ENCODE results near the gene EHD1. TPM values are rescaled to one million over a fixed set of nuclear protein-coding genes. Genes with fewer than 3 reads are reported as not detected.
A peak's percentile ranks its signal among the peaks of the same experiment; 100 is the strongest.

The EHD1 gene
- total and polyA plus RNA-seq, 2 of the 8 experiments (the other 6 are each of a cell fraction or from before 2014, with no cell fraction given) = 31.5 to 42.9 TPM

DNA sequence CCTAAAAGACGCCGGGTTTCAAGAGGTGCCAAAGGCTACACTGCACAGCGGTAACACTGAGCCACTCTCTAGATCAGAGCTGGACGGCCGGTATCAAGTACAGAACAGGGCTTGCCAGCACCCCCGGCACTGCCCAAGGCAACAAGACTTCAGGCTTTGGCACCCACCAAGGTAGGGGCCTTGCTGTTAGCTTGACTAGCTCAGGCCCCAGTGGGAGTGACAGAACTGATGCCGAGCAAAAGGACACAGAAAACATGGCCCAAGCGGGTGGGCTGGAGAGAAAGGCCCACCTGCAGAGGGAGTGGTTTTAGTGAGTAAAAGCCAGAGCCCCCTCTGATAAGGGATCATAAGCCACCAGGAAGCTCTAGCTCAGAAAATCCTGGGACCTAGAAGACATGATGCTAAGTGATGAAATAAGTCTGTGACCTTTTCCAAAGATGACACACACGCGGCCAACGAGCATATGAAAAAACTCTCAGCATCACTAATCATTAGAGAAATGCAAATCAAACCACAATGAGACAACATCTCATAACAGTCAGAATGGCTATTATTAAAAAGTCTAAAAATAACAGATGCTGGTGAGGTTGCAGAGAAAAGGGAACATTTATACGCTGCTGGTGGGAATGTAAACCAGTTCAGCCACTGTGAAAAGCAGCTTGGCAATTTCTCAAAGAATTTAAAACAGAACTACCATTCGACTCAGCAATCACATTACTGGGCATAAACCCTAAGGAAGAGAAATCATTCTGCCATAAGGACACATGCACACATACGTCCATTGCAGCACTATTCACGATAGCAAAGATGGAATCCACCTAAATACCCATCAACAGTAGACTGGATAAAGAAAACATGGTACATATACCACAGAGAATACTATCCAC is 12.9 kb downstream of the EHD1 start:
- Histone ChIP-seq H3K4ac (replicated peaks; ENCODE audit: insufficient read length, low read depth, low read length) (no peak overlapping the region), H4K5ac (ENCODE audit: insufficient read length, low read depth, low read length) (no peak overlapping the region), H2AK5ac (ENCODE audit: low read depth, low read length) (no peak overlapping the region), H3K56ac (replicated peaks; ENCODE audit: insufficient read length, low read depth, low read length) (no peak overlapping the region), H4K91ac (replicated peaks; ENCODE audit: insufficient read length, low read length) (no peak overlapping the region), H2BK120ac (replicated peaks; ENCODE audit: low read depth, low read length) (no peak overlapping the region), H3K9me3 (ENCODE audit: insufficient read depth in 2 of 2, low read depth in 1 of 2, low read length in 1 of 2) (no peaks in the 10 kb centered on the region), H3K23ac (ENCODE audit: insufficient read length) (no peak overlapping the region), H2BK20ac (ENCODE audit: low read length) (no peak overlapping the region), H3K9ac (replicated peaks in 1 of 4; ENCODE audit: extremely low read depth in 1 of 4, low read depth in 3 of 4, low read length in 3 of 4) (no peak overlapping the region), H3K23me2 (ENCODE audit: low read depth, low read length) (no peaks in the 10 kb centered on the region), H3K4me3 (ENCODE audit: extremely low read depth in 1 of 4, insufficient read depth in 2 of 4, low read depth in 3 of 4, low read length in 4 of 4) (no peak overlapping the region), H2BK15ac (ENCODE audit: low read length) (0 out of 2 replicates have a peak overlapping the region, but pooled peaks have one; percentile 81), H4K8ac (ENCODE audit: extremely low read depth, insufficient read depth, low read length) (no peak overlapping the region), H2AFZ (ENCODE audit: low read length) (no peak overlapping the region), H3K27ac (ENCODE audit: low read depth, low read length) (no peak overlapping the region), H3K36me3 (ENCODE audit: control insufficient read depth in 2 of 4, insufficient read depth in 4 of 4, low read length in 3 of 4) (no peaks in the 10 kb centered on the region), H3K14ac (ENCODE audit: insufficient read length) (no peak overlapping the region), H4K20me1 (replicated peaks in 1 of 2; ENCODE audit: control insufficient read depth in 1 of 2, insufficient read depth in 2 of 2, low read length in 2 of 2) (peaks cover 0 to 4% of the 10 kb centered on the region in 2 experiments), H3K79me1 (ENCODE audit: low read depth, low read length) (peaks cover 10% of the 10 kb centered on the region), H3K18ac (ENCODE audit: extremely low read depth, low read length) (no peak overlapping the region), H3K79me2 (ENCODE audit: control insufficient read depth in 1 of 2, insufficient read depth in 2 of 2, low read length in 2 of 2) (peaks cover 0 to 9% of the 10 kb centered on the region in 2 experiments; a peak in 1 of 4 replicates), H2BK5ac (ENCODE audit: low read depth, low read length) (no peak overlapping the region), H2BK12ac (ENCODE audit: low read depth, low read length) (no peak overlapping the region), H3K27me3 (replicated peaks in 1 of 4; ENCODE audit: control insufficient read depth in 3 of 4, extremely low read depth in 1 of 4, insufficient read depth in 3 of 4, low read length in 3 of 4) (no peaks in the 10 kb centered on the region), H3K4me1 (replicated peaks in 1 of 4; ENCODE audit: control insufficient read depth in 3 of 4, insufficient read depth in 4 of 4, low read length in 3 of 4) (peaks cover 0 to 20% (median 15%) of the 10 kb centered on the region in 4 experiments; a peak in 6 of 7 replicates), H3K4me2 (ENCODE audit: insufficient read depth in 1 of 2, low read depth in 2 of 2, low read length in 2 of 2) (no peak overlapping the region)
- no peak for TF ChIP-seq SIRT6 (IDR thresholded peaks at IDR 0.05; ENCODE audit: low read length)
- FAIRE-seq (no peak), DNase-seq (ENCODE audit: low read depth in 1 of 2, low spot score in 2 of 2) (no peak)
- WGBS, 2 experiments (ENCODE audit: extremely low coverage in 1 of 2, insufficient coverage in 1 of 2, insufficient read length in 1 of 2, insufficient replicate concordance in 2 of 2, low coverage in 1 of 2, low lambda C conversion rate in 2 of 2, missing lambda C conversion rate in 1 of 2) = 88% methylated on average over 15 of the region's 15 CpGs; no CpG with 5 or more reads in 1 of the 2 experiments
- CTCF ChIA-PET (ENCODE audit: partially characterized antibody) = interaction anchor here (0.9 to 32.3 kb wide), 5 partner anchors 14 to 243 kb away, joined by 3 to 1058 read pairs (median 3); partner anchors contain the start of gene EHD1
- POLR2A ChIA-PET (ENCODE audit: partially characterized antibody) = interaction anchor here (25.7 kb wide), 1 partner anchor 19 kb away, joined by 408 read pairs; the partner anchor contains the start of gene EHD1
